Measurements from ENCODE around the gene RNF38.
"Not testable (repeated sequence)": the region's sequence is repeated elsewhere in the genome, so short reads cannot be mapped to it uniquely, and the experiment has no call there.

RNF38 gene

DNA sequence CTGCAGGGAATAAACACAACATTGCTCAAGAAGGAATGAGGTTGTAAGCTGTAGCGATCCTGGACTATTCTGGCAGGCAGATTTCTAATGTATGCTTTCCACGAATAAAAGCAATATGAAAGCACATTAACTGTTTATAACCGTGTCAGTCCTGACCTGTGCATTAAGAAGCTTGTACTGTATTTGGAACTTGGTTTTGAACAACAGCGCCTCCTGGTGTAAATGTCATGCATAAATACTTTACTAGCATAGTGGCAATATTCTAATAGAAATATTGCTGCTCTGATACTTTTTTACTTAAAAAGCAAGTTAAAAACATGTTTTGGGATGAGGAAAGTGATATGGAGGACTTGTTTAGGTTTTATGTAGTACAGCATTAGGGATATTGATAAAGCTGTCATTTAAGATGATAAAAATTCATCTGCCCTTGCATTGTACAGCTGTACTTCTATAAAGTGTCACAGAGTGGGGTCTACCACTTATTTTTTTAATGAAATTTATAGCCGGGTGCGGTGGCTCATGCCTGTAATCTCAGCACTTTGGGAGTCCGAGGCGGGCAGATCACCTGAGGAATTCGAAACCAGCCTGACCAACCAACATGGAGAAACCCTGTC, 71.2 kb downstream of the RNF38 start:
- peak; percentile 78 for DNase-seq

DNA sequence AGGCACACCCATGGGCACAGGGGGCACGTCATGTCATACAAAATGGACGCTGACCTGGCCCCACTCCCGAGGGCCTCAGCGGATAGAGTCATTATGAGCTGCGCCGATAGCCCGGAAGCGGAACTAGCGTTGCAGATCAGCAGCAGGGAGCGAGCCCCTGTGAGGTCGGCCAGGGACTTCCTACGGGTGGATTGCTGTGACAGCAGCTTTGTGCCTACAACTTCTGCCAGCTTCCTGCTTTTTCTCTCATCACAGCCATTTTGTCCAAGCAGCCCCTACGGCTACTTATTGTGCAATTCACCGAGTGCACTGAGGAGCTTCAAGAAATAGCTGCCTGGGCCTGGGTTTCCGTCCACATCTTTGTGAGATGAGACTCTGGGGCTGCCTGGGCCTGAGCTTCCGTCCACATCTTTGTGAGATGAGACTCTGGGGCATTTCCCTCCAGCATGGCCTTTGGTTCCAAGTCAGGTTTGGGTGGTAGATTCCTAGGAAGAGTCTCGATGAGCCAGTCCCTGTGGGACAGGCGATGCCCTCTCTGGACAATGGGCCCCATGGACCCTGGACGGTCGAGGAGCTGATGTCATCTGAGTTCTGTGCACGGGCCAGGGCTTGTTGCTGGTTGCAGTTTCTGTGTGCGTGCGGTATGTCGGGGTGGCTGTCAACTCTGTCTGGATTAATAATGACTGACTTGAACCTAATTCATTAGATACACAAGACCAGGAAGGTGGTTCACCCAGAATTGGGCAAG, 74.8 kb downstream of the RNF38 start:
- DNase-seq: peak; percentile 44

DNA sequence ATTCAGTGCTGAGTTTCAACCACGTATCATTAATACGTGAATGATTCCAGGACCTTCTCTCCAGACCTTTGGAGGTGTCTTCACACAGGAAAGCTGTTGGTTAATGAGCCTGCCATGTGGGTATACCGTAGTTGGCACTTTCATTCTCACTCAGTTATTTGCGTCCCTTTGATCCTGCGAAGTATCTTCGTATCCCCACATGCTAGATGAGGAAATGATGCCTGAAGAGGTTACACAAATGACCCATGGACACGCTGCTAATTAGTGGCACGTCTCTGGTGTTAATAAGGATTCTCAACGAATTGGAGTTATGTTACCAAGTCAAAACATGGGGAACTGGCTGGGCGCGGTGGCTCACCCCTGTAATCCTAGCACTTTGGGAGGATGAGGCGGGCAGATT, 76.1 kb downstream of the RNF38 start:
- no peak for DNase-seq

GRCh38 chr9:36322462-36322861, 77.6 kb downstream of the RNF38 start:
- DNase-seq: no peak

GRCh38 chr9:36321903-36322302, 78.2 kb downstream of the RNF38 start:
- not testable (repeated sequence) for DNase-seq

- DNase-seq: no peak
Observed at GRCh38 chr9:36320466-36320865, 79.6 kb downstream of the RNF38 start.

DNA sequence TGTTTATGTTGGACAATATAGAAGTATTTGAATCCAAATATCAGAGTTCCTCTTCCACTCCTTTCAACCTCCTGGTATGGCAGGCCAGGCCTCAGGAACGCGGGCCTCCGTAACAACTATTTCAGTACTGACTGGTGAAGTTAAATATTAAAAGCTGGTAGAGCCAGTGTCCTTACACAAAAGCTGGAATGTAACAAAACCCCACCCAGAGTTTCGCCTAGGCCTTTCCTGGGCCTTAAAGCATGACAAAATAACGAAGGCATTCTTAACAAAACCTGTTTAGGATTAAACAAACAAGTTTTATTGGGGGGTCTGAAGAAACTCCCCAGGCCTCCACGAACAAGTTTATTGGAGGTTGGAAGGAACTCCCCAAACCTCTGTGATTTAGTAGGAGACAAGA, 80.3 kb downstream of the RNF38 start:
- no peak for DNase-seq

DNA sequence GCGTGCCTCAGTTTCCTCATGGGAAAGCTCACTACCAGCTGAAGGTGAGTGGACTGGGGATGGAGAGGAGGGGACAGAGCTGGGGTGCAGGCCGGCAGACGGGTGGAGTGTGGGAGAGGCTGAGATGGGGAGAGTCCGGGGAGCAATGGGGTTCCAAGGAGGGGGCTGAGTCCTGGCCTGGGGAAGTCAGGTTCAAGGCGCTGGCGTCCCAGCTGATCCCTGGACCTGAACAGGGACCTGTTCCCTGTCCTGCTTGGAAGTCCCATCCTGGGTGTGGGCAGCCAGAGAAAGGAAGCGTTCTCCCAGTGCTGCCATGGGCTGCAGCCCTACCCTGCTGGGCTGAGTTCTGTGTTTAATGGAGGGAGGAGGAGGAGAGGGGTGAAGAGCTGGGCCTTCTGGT, 80.9 kb downstream of the RNF38 start:
- DNase-seq: no peak

GRCh38 chr9:36318212-36318802, 81.8 kb downstream of the RNF38 start:
- no peak for DNase-seq

DNA sequence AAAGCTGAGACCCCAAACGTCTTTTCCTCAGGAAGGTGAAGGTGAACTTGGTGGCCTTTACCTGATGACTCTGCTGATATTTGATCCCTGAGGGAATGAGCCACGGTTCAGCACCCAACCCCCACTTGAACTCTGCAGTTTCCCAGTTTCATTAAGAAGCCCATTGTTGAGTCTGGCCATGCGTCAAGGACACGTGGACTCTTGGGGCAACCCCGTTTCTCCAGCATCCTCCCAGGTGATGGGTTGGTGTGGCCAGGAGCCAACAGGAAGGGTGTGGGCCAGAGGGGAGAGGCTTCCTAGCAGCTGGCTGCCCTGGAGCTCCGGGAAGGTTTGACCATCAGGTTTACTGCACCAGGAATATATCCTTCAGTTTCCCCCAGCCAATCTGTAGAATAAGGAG, 82.3 kb downstream of the RNF38 start:
- DNase-seq: no peak

DNA sequence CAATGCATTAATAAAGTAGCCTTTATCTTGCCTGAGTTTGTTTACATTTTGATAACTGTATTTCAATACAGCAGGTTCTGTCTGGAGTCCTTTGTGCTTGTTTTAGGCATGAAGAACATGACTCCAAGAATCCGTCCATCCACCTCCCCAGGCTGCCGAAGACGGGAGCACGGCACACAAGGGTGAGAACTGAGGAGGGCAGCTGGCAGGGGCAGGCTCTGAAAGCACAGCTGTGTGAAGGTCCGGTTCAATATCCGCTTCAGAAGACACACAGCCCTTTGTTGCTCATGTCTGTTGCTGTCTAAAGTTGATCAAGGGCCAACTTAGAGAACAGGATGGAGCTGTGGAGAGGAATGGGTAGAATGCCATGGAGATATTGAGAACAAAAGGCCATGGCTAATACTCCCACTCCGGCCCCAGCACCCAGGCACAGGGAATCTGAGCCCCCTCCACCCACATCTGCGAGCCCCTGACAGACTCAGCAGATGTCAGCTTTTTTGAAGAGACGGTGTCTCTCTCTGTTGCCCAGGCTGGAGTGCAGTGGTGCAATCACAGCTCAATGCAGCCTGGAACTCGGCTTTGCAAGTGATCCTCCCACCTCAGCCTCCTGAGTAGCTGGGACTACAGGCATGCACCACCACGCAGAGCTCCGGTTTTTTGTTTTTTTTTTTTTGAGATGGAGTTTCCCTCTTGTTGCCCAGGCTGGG, 83.3 kb downstream of the RNF38 start:
- DNase-seq: no peak

DNA sequence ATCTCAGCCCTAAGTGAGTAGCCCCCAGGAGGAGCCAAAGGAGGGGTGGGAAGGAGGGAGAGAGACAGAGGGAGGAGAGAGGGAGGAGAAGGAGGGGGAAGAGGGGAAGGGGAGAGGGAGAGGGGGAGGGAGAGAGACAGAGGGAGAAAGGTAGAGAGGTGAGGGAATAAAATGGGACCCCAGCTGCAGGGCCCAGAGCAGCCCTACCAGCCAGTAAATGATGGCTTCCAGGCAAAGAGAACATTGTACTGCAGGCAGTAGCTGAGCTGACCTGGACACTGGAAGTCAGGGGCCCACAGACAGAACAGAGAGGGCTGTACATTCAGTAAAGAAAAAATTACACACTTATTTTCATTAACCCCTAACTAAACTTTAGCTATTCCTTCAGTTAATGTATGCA, 84.0 kb downstream of the RNF38 start:
- no peak for DNase-seq

DNA sequence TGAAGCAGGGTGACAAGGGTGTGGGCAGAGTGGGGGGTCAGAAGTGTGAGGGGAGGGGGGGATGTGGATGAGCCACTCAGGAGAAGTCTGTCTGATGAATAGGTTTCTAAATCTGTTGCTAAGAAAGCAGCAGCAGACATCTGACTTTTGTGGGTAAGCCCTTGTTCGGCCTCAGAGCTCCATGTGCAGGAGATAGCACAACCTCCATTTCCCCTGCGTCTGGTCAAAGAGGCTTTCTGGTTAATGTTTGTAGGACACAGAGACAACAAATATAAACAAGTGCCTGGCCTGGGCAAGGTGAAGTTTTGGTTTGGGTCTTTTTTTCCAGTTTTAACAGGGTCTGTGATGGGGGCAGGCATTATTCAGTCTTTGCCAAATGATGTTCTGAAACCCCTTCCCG, 84.8 kb downstream of the RNF38 start:
- no peak for DNase-seq

GRCh38 chr9:36314740-36315139, 85.3 kb downstream of the RNF38 start:
- no peak for DNase-seq

DNA sequence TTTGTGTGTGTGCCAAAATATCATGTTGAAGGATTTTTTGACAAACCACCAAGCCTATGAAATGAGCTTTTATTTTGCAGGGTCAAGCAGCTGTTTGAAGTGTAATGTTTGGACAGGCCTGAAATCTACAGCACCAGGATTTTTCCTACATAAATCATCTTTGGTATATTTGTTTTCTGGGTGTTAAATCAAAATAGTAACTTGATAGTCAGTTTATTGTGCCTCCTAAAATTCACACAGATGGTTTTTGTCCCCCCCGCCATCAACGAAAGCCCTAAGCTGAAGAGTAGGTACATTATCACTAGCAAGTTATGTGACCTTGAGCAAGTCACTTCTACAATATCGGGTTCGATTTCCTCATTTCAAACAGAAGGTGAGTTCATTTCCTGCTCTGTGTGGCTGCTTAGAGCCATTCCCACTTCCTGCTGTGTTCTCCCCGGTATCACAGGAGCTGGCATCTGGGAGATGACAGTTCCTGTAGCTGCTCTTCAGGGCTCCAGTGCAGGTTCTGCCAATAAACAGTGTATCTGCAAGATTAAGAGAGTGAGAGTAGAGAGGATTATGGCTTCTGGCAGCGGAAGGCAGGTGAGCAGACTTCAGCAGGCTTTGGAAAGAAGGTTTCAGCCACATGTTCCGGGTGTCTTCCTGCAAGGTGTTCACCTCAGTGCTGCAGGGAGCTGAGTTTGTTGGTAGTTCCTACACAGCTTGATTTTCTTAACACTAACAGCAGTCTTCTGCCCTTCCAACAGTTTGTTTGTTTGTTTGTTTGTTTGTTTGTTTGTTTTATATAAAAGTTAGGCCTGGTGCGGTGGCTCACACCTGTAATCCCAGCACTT, 93.4 kb downstream of the RNF38 start:
- no peak for DNase-seq

DNA sequence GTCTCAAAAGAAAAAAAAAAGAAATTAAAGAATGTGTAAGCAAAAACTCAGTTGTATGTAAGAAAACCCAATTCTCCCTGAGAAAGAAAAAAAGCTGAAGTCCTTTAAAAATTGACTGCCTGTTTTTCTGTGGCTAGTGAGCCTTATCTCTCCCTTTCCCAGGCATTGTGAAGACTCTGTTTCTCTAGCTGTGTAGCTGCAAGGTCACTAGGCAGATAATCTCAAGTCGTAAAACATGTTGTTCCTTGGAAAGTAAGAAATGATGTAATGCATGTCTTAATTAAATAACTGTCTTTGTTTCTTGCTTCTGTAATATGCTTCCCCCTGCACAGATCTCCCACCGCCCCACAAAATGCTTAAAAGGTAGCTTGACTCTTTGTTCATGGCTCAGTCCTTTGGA, 95.7 kb downstream of the RNF38 start:
- DNase-seq: not testable (repeated sequence)

DNA sequence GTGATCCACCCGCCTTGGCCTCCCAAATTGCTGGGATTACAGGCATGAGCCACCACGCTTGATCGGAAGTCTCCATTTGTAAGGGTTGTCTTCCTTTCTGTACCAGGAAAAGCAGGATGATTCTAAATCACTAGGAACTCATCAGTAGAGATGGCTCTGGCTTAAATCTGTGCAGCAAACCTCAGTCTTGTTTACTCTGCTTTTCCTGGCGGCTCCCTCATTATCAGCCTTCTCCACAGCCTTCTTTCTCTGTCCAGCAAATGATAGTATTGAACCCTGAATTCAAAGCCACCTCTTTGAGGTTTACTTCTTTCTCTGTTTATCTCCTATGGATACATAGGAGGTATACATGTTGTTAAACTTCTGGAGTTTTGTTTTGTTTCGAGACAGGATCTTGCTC, 98.8 kb downstream of the RNF38 start:
- no peak for DNase-seq

GRCh38 chr9:36298566-36298965, 101.5 kb downstream of the RNF38 start:
- no peak for DNase-seq

GRCh38 chr9:36297798-36298197, 102.3 kb downstream of the RNF38 start:
- DNase-seq: no peak

DNA sequence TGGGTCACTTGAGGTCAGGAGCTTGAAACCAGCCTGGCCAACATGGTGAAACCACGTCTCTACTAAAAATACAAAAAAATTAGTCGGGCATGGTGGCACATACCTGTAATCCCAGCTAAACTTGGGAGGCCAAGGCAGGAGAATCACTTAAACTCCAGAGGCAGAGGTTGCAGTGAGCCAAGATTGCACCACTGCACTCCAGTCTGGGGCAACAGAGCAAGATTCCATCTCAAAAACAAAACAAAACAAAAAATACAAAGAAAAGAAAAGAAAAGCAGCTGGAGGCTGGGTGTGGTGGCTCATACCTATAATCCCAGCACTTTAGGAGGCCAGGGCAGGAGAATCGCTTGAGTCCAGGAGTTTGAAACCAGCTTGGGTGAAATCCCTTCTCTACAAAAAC, 105.1 kb downstream of the RNF38 start:
- not testable (repeated sequence) for DNase-seq

DNA sequence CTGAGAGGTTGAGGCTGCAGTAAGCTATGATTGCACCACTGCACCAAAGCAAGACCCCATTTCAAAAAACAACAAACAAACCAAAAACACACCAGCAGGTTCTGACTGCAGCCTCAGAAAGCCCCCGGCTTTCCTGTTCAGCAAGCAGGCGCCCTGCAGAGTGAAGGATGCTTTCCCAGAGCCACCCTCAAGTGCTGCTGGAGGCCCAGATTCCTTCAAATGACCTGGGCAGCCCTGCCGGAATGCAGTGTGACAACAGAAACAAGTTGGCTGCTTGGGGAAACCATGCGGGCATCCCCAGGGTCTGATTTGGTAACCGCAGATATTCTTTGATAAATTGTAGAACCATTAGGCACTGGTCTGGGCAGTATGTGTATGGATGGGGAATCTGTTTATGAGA, 106.2 kb downstream of the RNF38 start:
- no peak for DNase-seq

- DNase-seq: no peak
Observed at GRCh38 chr9:36293171-36293570, 106.9 kb downstream of the RNF38 start.

DNA sequence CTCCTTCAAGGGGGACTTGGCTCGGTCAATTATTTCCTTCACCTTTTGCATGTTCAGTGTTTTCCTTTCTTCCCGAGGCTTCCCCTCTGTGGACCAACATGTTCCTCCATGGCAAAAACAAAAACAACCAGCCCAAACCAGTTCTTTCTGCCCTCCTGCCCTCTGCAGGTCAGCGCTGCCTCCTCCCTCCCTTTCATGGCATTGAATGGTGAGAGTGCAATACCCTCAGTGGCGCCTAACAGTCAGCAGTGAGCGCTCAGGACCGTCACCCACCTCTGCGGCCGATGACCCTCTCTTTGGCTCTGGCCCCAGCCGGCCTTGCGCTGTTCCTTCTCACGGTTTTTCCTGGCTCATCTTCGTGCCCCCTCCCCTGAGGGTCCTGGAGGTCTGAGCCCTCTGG, 107.4 kb downstream of the RNF38 start:
- no peak for DNase-seq
